Lower leg skin (tissue), 4 donors: Measurements from ENCODE around the gene RUNDC3A. TPM values are rescaled to one million over a fixed set of nuclear protein-coding genes. Genes with fewer than 3 reads are reported as not detected.
A peak's percentile ranks its signal among the peaks of the same experiment; 100 is the strongest.

ENCODE experiments used
- DNase-seq, 2 donors: peaks; one replicate each; pipeline ENCODE4 v3.0.0-alpha.2; 2019; ENCODE audit warnings: low spot score in 2 of 2
- H3K4me3 ChIP-seq: fragments of 200-600 bp; sonication (generic); 2 replicates; pipeline ENCODE4 v1.5.1; 2017; ENCODE audit warnings: mild to moderate bottlenecking, low read depth; ENCODE audit not compliant: poor library complexity, severe bottlenecking
- POLR2A ChIP-seq, 2 donors: fragments of 450-650 bp; IDR thresholded peaks; one replicate each; pipeline ENCODE4 v1.6.1; 2016 to 2017; ENCODE audit warnings: antibody characterized with exemption in 2 of 2, mild to moderate bottlenecking in 1 of 2, moderate library complexity in 1 of 2
- WGBS, 2 donors: methylation state at CpG; one replicate each; pipeline ENCODE4 v1.1.5; 2018; 5-methylcytosine and 5-hydroxymethylcytosine counted together
- intact Hi-C: fragments of 100-400 bp; cut with DNase I; formaldehyde crosslinking; loops from one replicate; pipeline ENCODE4 v1.15.0; 2023; ENCODE audit warnings: low total_unique reads
- total RNA-seq, 4 donors: library from RNA; depleted of rRNA; stranded (reverse); fragments of >200 nt; gene quantifications; one replicate each; pipeline ENCODE4 v1.1.0, GENCODE V29; 2016
- TF ChIP-seq, protein P1 (sequence below), 3 donors: fragments of 450-650 bp; IDR thresholded peaks; one replicate each; pipeline ENCODE4 v1.5.1; 2016; ENCODE audit warnings: antibody characterized with exemption in 3 of 3, mild to moderate bottlenecking in 3 of 3, moderate library complexity in 2 of 3

Gene RUNDC3A
- total RNA-seq = 10 to 100 TPM; 12.6 to 29.5 (median 17.1) TPM

DNA sequence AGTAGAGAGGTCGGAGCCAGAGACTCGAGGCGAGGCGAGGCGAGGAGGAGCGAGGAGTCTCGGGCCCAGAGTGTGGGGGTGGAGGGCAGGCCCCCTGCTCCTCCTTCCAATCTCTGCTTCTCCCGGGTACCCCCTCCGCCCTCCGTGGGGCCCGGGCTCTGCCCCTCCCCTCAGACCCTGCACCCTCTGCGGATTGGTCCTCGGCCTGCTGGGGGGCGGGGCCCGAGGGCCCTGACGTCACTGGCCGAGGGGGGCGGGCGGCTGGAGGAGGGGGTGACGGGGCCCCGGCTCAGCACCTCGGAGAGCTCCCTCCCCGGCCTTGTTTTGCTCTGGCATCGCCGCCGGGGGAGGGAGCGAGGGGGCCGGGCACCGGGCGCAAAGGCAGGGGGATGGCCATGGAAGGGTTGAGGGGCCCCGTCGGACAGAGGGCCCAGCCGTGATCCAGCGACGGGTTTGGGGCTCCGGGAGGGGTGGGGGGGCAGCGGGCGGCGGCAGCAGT, at the start of gene RUNDC3A:
RUNDC3A (plus strand) TSS at position 282 of the 499 bp plus-strand sequence. CDS start 232 bp downstream, outside the sequence.
- H3K4me3 ChIP-seq = no peak within 1 kb of the TSS
- TF ChIP-seq, protein P1, sequence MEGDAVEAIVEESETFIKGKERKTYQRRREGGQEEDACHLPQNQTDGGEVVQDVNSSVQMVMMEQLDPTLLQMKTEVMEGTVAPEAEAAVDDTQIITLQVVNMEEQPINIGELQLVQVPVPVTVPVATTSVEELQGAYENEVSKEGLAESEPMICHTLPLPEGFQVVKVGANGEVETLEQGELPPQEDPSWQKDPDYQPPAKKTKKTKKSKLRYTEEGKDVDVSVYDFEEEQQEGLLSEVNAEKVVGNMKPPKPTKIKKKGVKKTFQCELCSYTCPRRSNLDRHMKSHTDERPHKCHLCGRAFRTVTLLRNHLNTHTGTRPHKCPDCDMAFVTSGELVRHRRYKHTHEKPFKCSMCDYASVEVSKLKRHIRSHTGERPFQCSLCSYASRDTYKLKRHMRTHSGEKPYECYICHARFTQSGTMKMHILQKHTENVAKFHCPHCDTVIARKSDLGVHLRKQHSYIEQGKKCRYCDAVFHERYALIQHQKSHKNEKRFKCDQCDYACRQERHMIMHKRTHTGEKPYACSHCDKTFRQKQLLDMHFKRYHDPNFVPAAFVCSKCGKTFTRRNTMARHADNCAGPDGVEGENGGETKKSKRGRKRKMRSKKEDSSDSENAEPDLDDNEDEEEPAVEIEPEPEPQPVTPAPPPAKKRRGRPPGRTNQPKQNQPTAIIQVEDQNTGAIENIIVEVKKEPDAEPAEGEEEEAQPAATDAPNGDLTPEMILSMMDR (IDR thresholded peaks at IDR 0.05) = no peak
- no peak for TF ChIP-seq POLR2A (IDR thresholded peaks at IDR 0.05)
- intact Hi-C loops = no loop called here
- WGBS, 2 donors = 0 to 2% methylated on average over 23 to 24 of the region's 39 CpGs
- DNase-seq = peak; percentile 58 to 96

DNA sequence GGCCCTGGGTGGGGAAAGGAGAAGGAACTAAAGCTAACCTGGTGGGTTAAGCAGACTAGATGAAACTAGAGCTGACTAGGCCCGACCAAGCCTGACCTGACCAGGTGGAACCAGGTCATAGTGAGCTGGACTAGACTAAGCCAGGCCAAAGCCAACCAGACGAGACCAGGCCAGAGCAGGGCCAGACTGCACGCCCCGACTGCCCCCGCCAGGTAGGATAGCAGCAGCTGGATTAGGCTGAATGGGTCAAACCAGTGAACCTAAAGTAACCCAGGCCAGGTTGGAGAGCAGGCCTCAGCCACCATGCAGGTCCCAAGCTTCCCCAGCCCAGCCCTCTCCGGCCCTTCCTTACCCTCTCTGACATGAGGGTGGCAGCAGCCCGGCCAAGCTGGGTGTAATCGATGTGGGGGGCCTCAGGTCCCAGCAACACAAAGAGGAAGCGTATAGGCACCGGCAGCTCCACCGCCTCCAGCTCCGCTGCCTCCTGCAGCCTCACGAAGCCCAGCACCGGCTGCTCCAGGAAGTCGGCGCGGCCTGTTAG, 49.5 kb upstream of the RUNDC3A start:
- TF ChIP-seq POLR2A (IDR thresholded peaks at IDR 0.05) = no peak
- TF ChIP-seq, protein P1 (IDR thresholded peaks at IDR 0.05) = no peak
- intact Hi-C loops = no loop called here
- WGBS, 2 donors = 79 to 82% methylated on average over 17 of the region's 17 CpGs
- DNase-seq = no peak
- no peak overlapping the region for H3K4me3 ChIP-seq

DNA sequence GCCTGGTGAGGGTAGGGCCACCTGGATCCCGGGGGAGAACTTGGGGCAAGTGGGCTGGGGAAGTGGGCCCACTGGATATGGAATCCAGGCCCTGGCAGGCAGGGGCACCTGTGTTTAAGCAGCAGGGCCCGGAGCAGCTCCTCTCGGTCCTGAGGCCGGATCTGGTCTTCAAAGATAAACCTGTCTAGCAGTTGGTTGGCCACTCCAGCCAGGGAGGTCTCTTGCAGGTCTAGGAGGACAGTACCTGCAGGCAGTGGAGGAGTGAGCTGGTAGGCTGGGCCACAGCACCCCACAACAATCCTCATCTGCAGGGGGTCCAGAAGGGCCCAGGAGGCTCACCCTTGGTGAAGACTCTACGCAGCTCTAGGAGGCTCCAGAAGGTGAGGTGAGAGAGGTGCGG, 48.1 kb upstream of the RUNDC3A start:
- WGBS, 2 donors = 91 to 93% methylated on average over 6 of the region's 6 CpGs
- DNase-seq = no peak
- intact Hi-C loops = no loop called here
- no peak for TF ChIP-seq POLR2A (IDR thresholded peaks at IDR 0.05)
- TF ChIP-seq, protein P1 (IDR thresholded peaks at IDR 0.05) = no peak
- H3K4me3 ChIP-seq = no peak overlapping the region

DNA sequence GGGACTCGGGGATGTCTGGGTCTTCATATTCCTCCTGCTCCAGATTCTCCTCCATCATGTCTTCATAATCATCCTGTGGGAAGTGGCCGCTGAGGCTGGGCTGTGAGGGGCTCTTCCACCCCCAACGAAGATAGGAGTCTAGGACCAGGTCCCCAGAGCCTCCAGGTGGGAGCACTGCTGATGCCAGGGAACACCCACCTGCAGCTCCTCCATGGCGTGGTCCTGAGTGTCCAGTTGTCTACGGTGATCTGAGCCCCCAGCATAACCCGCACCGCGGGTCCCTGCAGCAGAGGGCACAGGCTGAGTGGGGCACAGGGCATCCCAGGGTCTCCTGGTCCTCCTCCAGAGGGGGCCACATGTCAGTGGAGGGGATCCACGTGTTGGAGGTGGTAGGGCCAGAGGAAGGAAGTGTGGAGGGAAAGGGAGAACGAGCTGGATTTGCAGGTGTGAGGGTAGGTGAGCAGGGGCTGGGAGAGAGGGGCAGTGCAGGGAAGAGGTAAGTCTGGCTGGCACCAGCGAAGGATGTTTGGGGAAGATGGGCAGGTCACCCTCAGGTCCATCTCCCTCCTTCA, 45.7 kb upstream of the RUNDC3A start:
- WGBS, 2 donors = 73 to 74% methylated on average over 10 to 11 of the region's 11 CpGs
- intact Hi-C loops = no loop called here
- TF ChIP-seq, protein P1 (IDR thresholded peaks at IDR 0.05) = no peak
- TF ChIP-seq POLR2A (IDR thresholded peaks at IDR 0.05) = no peak
- H3K4me3 ChIP-seq = no peak overlapping the region
- DNase-seq = no peak

DNA sequence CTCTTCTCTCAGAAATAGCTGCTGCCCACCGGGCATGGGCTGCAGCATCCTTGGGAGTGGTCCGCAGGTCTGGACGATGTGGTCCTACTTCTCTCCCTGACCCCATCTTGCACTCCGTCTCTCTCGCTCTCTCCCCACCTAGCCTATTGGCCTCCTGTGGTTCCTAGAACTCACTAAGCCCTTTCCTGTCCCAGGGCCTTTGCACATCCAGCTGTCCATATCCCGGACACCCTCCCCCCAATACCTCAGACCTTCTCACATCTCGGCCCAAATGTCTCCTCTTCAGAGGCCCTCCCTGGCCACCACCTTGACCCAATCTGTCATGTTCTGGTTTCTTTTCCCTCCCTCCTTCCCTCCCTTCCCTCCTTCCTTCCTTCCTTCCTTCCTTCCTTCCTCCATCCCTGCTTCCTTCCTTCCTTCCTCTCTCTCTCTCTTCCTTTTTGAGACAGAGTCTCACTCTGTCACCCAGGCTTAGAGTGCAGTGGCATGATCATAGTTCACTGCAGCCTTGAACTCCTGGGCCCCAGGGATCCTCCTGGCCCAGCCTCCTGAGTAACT, 45.0 kb upstream of the RUNDC3A start:
- H3K4me3 ChIP-seq = no peak overlapping the region
- no peak for TF ChIP-seq POLR2A (IDR thresholded peaks at IDR 0.05)
- TF ChIP-seq, protein P1 (IDR thresholded peaks at IDR 0.05) = no peak
- DNase-seq = no peak
- intact Hi-C loops = no loop called here
- WGBS, 2 donors = 87 to 94% methylated on average over 7 of the region's 7 CpGs
